WERI-Rb-1 (cell line): ENCODE data around the gene LSS.

Source experiments
- DNase-seq: peaks from one replicate; pipeline ENCODE4 v3.0.0-alpha.2; 2020
- H3K27ac ChIP-seq: fragments of 250-450 bp; sonication (Bioruptor Pico); 2 replicates; pipeline ENCODE4 v1.5.1; 2020; ENCODE audit warnings: mild to moderate bottlenecking, moderate library complexity
- H3K27me3 ChIP-seq: fragments of 250-450 bp; sonication (Bioruptor Pico); 2 replicates; pipeline ENCODE4 v1.5.1; 2021; ENCODE audit warnings: mild to moderate bottlenecking, low read depth, moderate library complexity; ENCODE audit not compliant: insufficient read depth, severe bottlenecking
- H3K36me3 ChIP-seq: fragments of 250-450 bp; sonication (Bioruptor Pico); 2 replicates; pipeline ENCODE4 v1.5.1; 2020; ENCODE audit warnings: mild to moderate bottlenecking, moderate library complexity
- H3K4me3 ChIP-seq: 2 replicates; pipeline ENCODE4 v1.5.1; 2011; ENCODE audit warnings: low read depth, mild to moderate bottlenecking, control low read depth, low read length
- H3K9me3 ChIP-seq: fragments of 250-450 bp; sonication (Bioruptor Pico); 2 replicates; pipeline ENCODE4 v1.5.1; 2021; ENCODE audit warnings: mild to moderate bottlenecking, moderate library complexity; ENCODE audit not compliant: severe bottlenecking
- TF ChIP-seq, protein P1 (sequence below): IDR thresholded peaks from 2 replicates; pipeline ENCODE4 v1.5.1; 2011; ENCODE audit warnings: low read depth, mild to moderate bottlenecking, control low read depth, inconsistent platforms, low read length

LSS gene

DNA sequence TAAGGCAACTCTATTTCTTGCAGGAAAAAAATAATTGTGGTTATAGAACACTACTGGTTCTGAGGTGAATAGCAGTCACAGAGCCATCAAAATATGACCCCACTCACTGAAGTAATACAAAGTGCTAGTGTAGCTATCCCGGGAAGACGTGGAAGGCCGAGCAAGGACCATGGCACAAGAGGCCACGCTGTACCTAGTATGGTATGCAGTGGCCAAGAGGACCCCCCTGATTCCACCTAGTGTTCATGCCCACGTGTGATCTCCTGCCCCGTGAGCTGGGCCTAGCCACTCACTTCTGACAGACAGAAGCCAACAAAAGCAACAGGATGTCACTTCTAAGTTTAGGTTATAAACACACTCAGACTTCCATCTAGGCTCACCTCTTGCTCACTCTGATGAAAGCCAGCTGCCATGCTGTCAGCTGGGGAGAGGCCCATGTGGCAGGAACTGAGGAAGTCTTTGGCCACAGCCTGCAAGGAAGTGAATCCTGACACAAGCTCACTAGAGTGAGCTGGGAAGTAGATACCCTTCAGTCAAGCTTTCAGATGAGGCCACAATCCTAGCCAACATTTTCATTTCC lies 21.7 kb upstream of the LSS start:
- Histone ChIP-seq H3K9me3 (no peaks in the 10 kb centered on the region), H3K27ac (no peak overlapping the region), H3K27me3 (no peaks in the 10 kb centered on the region), H3K36me3 (peaks cover 95% of the 10 kb centered on the region), H3K4me3 (no peak overlapping the region)
- TF ChIP-seq, protein P1, sequence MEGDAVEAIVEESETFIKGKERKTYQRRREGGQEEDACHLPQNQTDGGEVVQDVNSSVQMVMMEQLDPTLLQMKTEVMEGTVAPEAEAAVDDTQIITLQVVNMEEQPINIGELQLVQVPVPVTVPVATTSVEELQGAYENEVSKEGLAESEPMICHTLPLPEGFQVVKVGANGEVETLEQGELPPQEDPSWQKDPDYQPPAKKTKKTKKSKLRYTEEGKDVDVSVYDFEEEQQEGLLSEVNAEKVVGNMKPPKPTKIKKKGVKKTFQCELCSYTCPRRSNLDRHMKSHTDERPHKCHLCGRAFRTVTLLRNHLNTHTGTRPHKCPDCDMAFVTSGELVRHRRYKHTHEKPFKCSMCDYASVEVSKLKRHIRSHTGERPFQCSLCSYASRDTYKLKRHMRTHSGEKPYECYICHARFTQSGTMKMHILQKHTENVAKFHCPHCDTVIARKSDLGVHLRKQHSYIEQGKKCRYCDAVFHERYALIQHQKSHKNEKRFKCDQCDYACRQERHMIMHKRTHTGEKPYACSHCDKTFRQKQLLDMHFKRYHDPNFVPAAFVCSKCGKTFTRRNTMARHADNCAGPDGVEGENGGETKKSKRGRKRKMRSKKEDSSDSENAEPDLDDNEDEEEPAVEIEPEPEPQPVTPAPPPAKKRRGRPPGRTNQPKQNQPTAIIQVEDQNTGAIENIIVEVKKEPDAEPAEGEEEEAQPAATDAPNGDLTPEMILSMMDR: no peak
- no peak for DNase-seq

DNA sequence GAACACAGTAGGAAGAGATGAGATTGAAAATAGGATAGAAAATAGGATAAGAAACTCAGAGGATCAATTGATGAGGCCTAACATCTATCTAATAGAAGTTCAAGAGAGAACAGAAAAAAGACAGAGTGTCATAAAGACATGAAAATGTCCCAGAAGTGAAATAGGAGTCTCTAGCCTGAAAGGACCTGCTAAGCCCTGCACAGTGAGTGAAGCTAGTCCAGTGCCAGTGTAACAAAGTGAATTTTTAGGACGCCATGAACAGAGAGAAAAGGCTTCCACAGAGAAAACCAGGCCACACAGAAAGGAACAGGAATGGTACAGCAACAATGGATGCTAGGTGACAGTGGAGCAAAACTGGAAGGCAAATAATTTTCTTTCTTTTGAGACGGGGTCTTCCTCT lies 20.3 kb upstream of the LSS start:
- no peaks in the 10 kb centered on the region for H3K9me3 ChIP-seq
- TF ChIP-seq, protein P1: no peak
- no peak overlapping the region for H3K4me3 ChIP-seq
- no peak for DNase-seq
- peaks cover 95% of the 10 kb centered on the region for H3K36me3 ChIP-seq
- H3K27me3 ChIP-seq: no peaks in the 10 kb centered on the region
- no peak overlapping the region for H3K27ac ChIP-seq

DNA sequence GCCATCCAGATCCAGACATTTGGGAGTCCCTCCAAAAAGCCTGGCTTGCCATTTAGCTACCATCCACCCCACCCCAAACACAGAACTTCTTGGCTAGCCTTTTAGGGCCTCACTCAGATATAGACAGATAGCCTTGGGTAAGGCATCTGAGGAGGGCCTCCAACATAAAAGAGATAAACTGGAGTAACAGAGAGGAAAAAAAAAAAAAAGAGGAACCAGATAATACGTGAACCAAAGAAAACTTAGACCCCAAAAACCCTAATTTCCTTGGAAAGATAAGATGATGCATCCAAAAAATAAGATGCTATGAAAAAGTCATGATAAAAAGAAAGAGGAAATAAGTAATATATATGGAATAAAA lies 19.8 kb upstream of the LSS start:
- DNase-seq: no peak
- no peak overlapping the region for H3K4me3 ChIP-seq
- H3K27ac ChIP-seq: no peak overlapping the region
- TF ChIP-seq, protein P1: no peak
- H3K9me3 ChIP-seq: no peaks in the 10 kb centered on the region
- H3K36me3 ChIP-seq: peaks cover 95% of the 10 kb centered on the region
- no peaks in the 10 kb centered on the region for H3K27me3 ChIP-seq

DNA sequence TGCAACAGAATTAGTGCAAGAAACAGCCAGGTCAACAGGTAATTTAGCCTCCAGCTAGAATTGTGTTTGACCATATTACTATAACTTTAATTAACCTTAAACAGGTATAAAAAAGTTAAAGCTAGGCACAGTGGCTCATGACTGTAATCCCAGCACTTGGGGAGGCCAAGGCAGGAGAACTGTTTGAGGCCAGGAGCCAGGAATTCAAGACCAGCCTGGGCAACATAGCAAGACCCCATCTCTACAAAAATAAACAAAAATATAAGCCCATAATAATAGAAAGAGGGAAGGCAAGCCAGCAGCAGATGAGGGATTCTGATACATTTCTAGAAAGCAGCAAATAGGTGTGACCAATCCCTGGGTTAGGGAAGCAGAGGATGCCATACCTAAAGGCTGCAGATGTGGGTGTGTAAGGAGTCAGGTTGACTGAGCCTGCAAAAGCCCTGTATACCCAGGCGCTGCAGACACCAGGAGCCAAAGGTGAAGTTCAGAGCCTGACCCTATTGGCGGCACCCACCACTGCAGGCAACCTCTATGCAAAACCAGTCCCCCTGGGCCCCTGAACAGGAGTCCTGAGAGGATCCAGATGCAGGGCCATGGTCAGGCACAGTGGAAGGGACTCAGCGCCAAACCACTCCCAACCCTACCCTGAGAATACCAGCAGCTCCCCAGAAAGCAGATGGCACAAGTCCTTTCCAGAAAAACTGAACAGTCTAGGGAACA lies 19.3 kb upstream of the LSS start:
- Histone ChIP-seq H3K4me3 (no peak overlapping the region), H3K27me3 (no peaks in the 10 kb centered on the region), H3K36me3 (peaks cover 95% of the 10 kb centered on the region), H3K27ac (no peak overlapping the region), H3K9me3 (no peaks in the 10 kb centered on the region)
- TF ChIP-seq, protein P1: no peak
- no peak for DNase-seq

DNA sequence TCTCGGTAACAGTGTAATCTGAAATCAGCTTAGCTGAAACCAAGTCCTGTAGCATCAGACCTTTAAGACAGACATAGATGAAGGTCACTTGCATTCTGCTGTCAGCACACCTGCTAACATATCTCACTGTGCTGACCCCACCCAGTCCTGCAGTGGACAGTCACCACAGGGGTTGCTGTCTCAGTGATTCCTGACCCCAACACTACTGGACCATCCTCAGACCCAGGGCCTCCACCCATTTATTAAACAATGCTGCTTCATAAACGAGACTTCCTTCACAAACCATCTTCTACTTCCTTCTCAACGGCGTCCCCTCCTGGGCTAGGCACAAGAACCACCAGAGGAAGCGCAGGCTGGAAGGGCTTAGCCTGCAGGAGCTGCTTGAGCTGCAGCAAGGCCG lies 17.8 kb upstream of the LSS start:
- Histone ChIP-seq H3K9me3 (no peaks in the 10 kb centered on the region), H3K4me3 (no peak overlapping the region), H3K27me3 (no peaks in the 10 kb centered on the region), H3K27ac (no peak overlapping the region), H3K36me3 (peaks cover 95% of the 10 kb centered on the region)
- TF ChIP-seq, protein P1: peak; percentile 30; the same call in 1 of the 2 replicates
- no peak for DNase-seq
